ENCODE data around the gene CLECL1.
A peak's percentile ranks its signal among the peaks of the same experiment; 100 is the strongest.
"Not testable (repeated sequence)": the region's sequence is repeated elsewhere in the genome, so short reads cannot be mapped to it uniquely, and the experiment has no call there.

CLECL1 gene

DNA sequence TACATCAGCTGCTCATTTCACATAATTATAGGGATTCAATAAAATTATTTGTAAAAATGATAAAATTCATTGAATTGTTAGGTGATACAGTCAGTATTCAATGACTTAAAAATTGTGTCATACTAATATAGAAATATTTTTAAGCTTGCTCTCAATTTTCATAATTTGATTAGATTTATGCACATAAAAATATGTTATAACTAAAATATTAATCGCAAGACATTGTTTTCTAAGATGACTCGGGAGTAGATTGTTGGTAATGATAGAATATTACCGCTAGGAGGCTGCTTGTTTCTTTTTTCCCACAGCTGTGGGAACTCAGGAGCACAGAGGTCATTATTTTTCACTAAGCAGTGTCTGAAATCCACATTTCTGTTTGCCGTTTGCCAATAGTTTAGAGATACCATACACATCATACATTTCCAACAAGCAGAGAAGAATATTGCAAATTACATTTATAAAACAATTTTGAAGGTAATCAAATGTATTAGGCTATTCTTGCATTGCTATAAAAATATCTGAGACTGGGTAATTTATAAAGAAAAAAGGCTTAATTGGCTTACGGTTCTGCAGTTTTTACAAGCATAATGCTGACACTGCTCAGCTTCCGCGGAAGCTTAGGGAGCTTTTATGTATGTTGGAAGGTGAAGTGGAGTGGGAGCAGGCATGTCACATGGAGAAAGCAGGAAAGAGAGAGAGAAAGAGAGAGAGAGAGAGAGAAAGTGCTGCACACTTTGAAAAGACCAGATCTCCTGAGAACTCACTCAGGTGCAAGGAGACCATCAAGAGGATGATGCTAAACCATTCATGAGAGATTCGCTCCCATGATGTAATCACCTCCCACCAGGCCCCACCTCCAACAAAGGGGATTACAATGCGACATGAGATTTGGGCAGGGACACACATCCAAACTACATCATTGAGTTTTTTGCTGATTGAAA lies 18.6 kb upstream of the CLECL1 start:
- DNase-seq = peak; percentile 71

DNA sequence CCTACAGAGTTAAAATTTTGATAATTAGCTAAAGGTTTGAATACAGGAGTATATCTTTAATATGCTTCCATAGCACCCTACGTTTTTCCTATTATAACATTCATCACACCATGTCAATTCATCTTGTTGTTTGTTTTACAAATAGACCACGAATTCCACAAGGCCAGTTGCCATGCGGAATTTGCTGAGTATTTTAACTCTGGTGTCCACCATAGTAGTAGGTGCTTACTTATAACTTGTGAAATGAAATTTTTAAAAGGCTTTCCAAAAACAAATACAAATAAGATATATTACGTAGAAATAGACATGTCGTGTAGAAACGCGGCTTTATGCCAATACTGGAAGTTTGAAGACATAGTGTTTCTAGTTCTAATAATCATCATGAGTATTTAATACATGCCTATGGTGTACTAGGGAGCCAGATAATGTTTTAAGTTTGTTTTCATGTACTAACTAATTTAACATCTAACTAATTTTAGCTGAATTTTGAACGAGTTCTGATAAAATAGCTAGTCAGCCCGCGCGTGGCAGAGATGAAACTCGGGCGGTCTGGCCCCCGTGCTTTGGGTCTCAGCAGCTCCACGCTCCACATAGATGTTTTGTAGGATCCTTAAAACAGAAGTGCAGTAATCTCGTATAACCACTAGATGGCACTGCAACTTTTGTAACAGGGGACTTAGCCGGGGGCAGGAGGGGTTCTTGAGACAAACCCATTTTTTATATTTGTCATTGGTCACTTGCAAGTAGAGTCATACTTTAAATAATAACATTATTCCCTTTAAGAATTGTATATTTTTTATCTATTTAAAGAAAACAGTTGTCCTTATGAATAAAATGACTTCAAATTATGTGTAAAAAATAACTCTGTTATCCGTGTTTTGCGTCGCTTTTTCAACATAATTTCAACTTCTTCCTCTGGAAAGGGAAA lies 17.6 kb upstream of the CLECL1 start:
- DNase-seq = peak; percentile 72

DNA sequence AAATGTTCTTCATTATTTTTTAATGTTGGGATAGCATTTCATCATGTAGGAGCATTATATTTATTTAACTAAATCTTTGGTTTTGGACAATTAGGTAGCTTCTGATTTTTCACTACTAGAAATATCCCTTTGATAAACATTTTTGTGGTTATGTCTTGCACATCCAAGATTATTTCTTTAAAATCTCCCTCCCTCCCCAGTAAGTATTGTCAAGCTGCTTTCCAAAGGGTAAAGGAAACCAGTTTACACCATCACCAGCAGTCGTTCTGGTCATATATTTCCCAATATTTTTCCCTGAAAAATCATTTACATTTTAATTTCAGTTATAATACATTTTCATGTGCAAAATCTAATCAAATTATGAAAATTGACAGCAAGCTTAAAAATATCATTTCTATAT lies 16.7 kb upstream of the CLECL1 start:
- no peak for DNase-seq

DNA sequence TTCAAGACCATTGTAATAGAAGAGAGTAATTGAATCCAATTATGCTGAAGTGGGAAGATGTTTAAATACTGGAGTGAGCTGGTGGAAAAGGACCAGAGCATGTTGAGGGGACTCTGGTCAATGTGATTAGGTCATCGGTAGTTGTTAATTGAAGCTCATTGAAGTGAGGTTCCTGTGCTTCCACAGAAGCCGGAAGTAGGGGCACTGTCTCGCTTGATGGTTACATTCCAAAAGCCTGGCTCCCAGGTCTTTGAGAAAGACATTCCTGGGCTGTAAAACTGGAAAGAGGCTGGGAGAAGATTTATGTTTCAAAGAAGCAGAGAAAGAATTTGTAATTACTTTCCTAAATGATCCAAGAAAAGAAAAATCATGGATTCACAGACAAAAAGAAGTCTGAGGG lies 12.3 kb upstream of the CLECL1 start:
- no peak for DNase-seq

DNA sequence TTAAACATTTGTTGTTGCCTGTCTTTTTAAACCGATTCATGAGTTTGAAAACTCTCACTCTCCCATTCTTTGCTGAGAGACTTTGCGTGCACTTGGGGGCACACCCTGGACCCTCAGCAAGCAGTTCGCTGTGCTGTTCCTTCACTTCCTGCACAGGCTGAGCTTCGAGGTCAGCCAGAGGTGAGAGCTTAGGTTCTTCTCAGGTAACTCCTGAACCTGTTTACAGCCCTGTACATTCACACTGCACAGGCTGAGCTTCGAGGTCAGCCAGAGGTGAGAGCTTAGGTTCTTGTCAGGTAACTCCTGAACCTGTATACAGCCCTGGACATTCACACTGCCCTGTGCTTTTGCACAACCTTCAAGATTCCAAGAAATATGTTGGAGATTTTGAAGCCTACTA lies 9.8 kb upstream of the CLECL1 start:
- peak; percentile 64 for DNase-seq

DNA sequence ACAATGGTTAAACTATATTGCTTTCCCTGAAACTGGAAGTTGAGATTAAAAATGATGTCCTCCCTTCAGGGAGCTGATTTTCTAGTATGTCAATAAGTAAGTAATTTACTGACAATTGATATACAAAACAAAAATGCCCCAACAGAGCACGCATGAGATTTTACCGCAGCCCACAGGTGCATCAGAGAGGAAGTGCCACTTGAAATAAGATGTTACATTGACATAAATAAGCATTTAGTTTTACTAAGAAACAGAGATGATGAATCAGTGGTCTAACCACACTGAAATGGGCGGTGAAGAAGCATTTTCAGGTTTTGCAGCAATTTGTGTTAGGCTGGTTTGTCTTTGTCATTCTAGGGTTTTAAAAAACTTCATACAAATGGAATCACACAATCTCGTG lies 8.8 kb upstream of the CLECL1 start:
- peak; percentile 70 for DNase-seq

DNA sequence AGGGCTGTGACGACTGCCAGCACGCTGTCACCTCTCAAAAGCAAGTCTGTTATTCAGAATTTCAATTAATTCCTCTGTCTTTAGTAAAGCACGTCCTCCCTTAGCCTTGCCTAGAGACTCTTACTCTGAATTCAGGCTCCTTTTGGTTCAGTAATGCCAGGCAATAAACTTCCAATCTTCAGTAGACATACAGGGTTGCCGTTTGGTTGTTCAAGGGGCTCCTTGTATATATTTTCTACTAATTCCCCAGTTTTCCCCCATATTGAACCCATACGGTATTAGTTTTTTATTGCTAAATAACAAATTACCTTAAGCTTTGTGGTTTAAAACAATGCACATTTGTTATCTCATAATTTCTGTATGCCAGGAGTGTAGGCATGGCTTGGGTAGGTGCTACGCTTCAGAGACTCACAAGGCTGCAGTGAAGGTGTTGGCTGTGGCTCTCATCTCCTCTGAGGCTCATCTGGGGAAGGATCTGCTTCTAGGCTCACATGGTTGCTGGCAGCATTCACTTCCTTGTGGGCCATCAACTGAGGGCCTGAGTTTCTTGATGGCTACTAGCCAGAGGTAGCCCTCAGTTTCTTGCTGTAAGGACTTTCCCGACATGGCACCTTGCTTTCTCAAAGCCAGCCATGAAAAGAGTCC lies 7.3 kb upstream of the CLECL1 start:
- DNase-seq = no peak

DNA sequence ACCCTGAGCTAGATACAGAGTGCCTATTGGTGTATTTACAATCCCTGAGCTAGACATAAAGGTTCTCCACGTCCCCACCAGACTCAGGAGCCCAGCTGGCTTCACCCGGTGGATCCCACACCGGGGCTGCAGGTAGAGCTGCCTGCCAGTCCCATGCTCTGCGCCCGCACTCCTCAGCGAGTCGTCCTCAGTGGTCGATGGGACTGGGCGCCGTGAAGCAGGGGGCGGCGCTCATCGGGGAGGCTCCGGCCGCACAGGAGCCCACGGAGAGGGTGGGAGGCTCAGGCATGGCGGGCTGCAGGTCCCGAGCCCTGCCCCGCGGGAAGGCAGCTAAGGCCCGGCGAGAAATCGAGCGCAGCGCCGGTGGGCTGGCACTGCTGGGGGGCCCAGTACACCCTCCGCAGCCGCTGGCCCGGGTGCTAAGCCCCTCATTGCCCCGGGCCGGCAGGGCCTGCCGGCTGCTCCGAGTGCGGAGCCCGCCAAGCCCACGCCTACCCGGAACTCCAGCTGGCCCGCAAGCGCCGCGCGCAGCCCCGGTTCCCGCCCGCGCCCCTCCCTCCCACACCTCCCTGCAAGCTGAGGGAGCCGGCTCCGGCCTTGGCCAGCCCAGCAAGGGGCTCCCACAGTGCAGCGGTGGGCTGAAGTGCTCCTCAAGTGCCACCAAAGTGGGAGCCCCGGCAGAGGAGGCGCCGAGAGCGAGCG lies 6.7 kb upstream of the CLECL1 start:
- DNase-seq = not testable (repeated sequence)

DNA sequence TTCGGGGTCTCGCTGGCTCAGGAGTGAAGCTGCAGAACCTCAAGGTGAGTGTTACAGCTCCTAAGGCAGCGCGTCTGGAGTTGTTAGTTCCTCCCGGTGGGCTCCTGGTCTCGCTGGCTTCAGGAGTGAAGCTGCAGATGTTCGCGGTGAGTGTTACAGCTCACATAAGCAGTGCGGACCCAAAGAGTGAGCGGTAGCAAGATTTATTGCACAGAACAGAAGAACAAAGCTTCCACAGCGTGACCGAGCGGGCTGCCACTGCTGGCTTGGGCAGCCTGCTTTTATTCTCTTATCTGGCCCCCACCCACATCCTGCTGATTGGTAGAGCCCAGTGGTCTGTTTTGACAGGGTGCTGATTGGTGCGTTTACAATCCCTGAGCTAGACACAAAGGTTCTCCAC lies 6.0 kb upstream of the CLECL1 start:
- DNase-seq = not testable (repeated sequence)

DNA sequence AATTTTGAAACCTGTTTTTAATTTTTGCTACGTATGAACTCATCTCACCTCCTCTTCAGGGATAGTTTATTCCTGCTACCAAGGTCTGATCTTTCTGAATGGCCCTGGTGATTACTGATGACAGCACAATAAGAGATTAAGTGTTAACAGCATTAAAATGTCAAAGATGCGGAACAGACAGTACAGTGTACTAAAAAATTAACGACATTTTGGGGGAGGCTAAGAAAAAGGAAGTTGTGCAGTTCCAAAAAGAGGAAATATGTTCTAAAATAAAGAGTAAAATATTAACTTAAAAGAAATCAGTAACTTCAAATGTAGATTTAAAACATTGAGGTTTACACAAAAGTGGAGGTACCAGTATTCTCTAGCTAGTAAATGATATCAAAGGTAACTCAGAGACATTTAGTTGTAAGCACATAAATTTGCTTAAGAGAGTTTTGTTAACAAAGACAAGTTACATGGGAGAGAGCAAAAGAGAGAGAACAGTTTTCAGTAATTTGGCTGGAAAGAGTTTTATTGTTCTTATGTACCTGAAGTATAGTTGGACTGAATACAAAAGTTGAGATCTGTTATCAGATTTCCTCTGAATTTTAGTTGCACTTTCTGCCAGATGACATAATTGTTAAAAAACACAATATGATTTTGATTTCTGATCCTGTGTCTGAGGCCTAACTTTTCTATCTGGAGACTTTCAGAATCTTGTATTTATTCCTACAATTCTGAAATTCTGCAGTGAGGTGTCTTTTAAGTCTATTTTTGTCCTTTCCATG lies 4.2 kb upstream of the CLECL1 start:
- DNase-seq = no peak

DNA sequence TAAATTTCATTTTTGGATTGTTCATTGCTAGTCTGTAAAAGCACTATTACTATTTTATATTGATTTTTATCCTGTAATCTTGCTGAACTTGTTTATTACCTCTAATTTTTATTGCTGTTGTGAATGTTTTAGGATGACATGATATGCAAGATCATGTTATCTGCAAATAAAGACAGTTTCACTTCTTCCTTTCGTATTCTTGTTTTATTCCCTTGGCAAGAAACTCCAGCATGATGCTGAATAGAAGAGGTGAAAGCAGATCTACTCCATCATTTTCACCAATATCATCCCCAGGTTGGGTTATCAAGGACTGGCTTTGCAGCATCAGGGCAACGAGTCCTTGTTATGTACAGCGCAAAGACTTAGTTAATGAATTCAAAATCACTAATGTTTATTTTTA lies 2.7 kb upstream of the CLECL1 start:
- no peak for DNase-seq

DNA sequence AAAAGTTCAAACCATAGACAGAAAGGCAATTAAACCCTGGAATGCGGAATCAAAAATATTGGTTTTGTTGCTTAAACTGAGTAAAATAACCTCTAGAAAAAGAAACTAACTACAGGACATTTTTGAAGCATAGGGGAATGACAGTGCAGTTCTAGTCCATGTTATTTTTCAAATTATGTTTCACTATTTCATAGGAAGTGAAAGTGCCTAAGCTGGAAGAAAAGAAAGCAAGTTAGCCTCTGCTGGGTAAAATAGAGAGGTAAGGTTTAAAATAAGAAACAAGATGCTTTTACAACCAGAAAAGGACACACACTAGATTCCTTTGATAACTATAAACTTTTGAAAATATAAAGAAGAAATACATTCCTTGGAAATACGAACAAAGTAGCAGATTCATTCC lies 1.1 kb downstream of the CLECL1 start:
- DNase-seq = no peak

DNA sequence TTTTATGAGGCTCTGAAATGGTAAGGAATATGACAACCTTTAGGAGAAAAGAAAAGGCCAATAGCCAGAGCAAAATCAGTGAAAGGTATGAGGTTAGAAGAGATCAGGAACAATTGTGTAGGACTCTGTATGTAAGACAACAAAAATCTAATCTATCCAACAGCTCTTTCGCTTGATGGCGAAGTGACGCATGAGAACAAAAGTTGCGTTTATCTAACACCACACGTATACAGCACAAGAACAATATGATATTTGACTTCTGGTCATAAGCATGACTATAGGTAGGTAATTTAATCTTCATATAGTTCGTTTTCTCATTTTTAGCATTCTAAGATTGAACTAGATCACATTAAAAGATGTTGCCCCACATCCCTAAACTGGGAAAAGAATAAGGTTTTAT lies 1.5 kb downstream of the CLECL1 start:
- no peak for DNase-seq

DNA sequence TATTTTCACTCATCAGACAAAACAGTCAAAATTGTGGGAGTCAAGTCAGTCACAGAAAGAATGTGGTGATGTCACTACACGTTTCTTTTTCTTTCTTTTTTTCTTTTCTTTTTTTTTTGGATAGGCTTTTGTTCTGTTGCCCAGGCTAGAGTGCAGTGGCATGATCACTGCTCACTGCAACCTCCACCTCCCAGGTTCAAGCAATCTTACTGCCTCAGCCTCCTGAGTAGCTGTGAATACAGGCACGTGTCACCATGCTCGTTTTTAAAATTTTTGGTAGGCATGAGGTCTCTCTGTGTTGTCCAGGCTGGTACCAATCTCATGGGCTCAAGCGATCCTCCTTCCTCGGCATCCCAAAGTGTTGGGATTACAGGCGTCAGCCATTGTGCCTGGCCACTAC lies 2.3 kb downstream of the CLECL1 start:
- DNase-seq = no peak

DNA sequence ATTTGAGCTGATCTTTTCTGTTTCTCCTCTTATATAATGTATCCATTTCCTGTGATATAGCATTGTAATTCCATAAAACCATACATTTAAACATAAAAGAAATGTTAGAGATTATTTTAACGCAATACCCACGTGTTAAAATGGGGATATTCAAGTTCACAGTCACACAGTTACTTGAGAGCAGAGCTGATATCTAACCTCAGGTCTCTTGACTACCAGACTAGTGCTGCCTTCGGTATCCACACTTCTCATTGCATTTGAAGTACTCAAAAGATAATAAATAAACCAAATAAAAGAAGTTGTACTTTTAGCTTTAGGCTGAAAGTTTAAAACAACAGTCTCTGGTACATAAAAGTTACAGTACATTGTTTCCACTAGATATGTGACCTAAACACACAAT lies 2.9 kb downstream of the CLECL1 start:
- no peak for DNase-seq

DNA sequence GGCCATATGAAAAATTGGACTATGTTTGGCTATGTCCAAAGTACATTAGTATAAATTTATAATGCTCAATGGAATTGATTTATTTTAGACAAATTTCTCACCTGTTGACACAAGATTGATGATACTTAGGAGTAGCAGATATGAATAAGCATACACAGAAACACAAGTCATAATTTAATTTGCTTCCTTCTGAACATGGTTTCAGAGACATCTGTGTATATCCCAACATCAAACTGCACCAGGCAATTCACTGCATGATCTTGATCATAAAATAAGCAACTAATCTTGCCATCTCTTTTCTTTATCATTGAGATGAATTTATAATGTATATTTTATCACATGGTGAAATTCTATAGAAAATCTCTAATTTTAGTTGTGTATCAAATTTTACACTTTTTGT lies 3.8 kb downstream of the CLECL1 start:
- no peak for DNase-seq

DNA sequence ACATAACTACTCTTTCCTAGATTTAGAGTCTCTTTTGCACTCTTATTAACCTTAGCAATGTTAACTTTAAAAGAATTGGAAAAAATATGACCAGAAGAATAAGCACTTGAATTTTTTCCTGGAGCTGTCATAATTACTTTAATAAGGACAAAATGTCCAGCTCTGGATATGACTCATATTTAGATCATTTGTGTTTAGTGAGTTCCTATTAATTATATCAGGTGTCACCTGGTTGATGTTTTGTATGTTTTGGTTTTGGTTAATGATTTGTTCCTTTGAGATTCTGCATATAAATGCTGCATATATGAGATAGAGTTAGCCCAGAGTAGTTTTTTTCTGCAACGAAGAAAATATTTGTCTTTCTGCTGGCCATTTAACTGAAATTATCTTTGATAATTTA lies 5.1 kb downstream of the CLECL1 start:
- DNase-seq = no peak

DNA sequence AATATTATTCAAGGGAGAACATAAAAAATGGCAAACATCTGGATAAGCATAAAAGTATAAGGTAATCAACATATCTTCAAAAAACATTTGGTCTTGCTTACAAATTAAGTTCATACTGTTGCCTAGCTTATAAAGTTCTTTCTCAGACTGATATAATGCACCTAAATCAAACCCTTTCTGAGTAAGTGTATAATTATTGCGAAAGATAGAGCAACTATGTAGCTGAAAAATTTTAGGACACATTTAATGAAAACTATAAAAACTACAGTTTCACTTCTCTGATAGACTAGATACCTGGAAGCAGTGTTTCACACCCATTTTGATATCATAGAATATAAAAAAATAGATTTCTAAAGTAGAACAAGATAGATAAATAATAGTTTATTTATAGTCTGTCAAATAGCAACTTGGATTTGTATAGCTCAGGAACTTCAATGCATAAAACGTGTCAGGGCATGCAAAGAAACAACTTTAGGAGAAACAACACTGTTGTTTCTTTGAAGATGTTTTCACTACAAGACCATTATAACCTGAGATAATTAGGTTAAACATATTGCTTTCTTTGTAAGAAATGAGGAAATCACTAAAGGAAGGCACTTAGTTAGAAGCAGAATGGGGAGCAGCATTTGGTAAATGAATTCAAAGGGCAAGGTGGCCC lies 7.6 kb downstream of the CLECL1 start:
- no peak for DNase-seq

DNA sequence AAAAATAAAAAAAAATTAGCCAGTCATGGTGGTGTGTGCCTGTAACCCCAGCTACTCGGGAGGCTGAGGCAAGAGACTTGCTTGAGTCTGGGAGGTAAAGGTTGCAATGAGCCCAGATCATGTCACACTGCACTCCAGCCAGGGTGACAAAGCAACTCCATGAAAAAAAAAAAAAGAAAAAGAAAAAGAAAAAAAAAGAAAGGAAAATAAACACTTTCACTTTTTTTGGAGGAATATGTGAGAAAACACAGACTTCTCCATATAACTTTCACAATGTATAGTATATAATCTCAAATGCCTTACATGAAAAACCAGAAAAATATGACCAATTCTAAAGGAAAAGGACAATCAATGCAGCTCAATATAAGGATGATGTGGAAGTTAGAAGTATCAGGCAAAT lies 8.9 kb downstream of the CLECL1 start:
- no peak for DNase-seq

DNA sequence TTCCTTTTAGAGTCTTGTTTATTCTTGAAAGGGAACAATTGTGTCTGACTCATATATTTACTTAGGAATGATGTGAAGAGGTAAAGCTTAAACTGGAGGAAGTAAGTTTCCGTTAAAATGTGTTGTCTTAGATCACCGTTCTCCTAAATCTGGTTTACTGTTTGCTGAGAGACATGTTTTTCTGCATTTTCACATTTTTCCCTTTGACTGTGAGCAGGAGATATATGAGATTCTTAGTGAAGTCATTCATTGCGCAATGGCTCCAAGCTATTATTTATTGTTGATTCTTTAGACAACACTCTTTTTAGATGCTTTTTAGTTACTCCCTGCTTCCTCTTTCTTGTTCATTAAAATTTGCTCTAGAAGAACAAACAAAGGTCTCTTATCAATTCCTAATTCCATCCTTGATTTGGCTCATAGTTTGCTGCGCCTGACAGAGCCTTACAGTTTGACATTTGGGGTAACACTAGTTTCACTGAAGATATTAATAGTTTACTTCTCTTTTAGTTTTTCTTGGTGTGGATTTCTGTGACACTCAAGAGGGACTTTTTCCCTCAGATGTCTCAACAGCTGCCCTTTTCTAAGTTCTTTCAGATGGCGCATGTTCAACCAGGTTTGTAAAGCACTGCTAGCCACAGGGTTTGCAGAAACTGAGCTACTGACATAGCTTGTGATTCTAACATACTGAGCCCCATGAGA lies 11.4 kb downstream of the CLECL1 start:
- no peak for DNase-seq

DNA sequence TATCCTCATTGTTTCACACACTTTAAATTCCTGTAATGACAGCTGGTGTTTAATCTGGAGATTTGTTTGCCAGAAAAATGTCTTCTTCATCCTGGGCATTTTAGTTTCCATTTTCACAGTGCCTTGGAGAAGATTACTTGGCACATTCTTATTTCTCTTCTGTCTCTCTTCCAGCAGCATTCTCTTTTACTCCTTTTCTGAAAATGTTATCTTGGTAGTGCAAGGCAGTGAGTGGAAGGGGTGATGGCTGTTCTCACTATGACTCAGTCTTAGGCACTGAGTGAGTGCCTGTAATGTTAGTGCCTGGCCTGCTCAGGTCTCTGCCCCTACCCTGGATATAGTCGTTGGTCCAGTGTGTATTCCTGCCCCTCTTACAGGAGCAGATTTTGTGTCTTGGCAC lies 13.1 kb downstream of the CLECL1 start:
- no peak for DNase-seq

Data from activated CD8-positive, alpha-beta memory T cell treated with anti-CD3 and anti-CD28 coated beads, Interleukin-2, amount 50 U/mL, for 48 hours (primary cell).